AG09309 (cell line): ENCODE data around the gene PTPN22.

Experiments used
- DNase-seq: peaks from one replicate; pipeline ENCODE4 v3.0.0-alpha.2; 2010; ENCODE audit warnings: low read depth
- H3K4me3 ChIP-seq: 2 replicates; pipeline ENCODE4 v1.5.1; 2011; ENCODE audit warnings: mild to moderate bottlenecking, low read depth, low read length, moderate library complexity; ENCODE audit not compliant: control insufficient read depth
- CTCF ChIP-seq: IDR thresholded peaks from 2 replicates; pipeline ENCODE4 v1.5.1; 2011; ENCODE audit warnings: mild to moderate bottlenecking, low read depth, low read length, inconsistent platforms; ENCODE audit not compliant: insufficient read depth, control insufficient read depth; ENCODE audit errors: missing control alignments

Gene PTPN22

DNA sequence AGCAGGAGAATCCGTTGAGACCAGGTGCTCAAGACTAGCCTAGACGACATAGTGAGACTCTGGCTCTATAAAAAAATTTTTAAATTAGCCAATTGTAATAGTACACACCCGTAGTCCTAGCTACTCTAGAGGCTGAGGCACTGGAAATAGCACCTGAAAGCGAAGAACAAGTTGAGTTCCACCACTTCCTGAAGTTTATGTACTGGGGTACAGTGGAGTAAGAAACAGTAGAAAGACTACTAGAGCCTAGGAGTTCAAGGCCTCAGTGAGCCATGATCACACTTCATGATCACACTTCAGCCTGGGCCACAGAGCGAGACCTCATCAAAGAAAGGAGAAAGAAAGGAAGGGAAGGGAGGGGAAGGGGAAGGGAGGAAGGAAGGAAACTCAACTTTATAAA is 79.0 kb downstream of the PTPN22 start:
- no peak for TF ChIP-seq CTCF
- no peak overlapping the region for H3K4me3 ChIP-seq
- no peak for DNase-seq

GRCh38 chr1:113788802-113789201 is 82.7 kb downstream of the PTPN22 start:
- H3K4me3 ChIP-seq, result no peak overlapping the region
- no peak for DNase-seq
- TF ChIP-seq CTCF, result no peak

DNA sequence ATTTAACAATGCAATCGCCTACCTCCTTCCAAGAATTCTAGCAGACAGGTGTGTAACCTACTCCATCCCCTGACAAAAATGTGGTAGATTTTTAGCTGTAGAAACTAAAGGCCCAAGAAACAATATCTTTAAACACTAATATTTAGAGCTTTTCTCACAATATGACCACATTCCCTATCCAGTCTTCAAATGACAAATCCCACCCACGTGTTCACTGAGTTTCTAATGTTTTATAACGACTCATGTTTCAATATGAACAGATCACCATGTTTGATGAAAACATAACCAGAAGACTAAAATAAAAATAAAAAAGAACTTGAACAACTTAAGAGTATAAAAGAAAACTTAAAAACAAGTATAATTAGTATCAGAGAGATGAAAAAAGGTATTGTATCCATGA is 83.8 kb downstream of the PTPN22 start:
- no peak for TF ChIP-seq CTCF
- no peak overlapping the region for H3K4me3 ChIP-seq
- DNase-seq, result no peak

- TF ChIP-seq CTCF, result no peak
- DNase-seq, result no peak
- no peak overlapping the region for H3K4me3 ChIP-seq
Measured at GRCh38 chr1:113786069-113786468, 85.4 kb downstream of the PTPN22 start.

- no peak for DNase-seq
- no peak for TF ChIP-seq CTCF
- no peak overlapping the region for H3K4me3 ChIP-seq
Measured at GRCh38 chr1:113784104-113784779, 87.3 kb downstream of the PTPN22 start.

GRCh38 chr1:113783254-113784103 is 88.0 kb downstream of the PTPN22 start:
- TF ChIP-seq CTCF, result no peak
- DNase-seq, result no peak
- H3K4me3 ChIP-seq, result no peak overlapping the region

GRCh38 chr1:113782406-113782805 is 89.1 kb downstream of the PTPN22 start:
- TF ChIP-seq CTCF, result no peak
- no peak overlapping the region for H3K4me3 ChIP-seq
- no peak for DNase-seq
